NCI-H510A treated with DMSO at 0.1 percent for 48 hours (cell line): Measurements from ENCODE around the gene HTRA3.

Experiments
- DNase-seq: peaks from one replicate; lab custom pipeline; 2025; lab: John Stamatoyannopoulos, UW

The HTRA3 gene

GRCh38 chr4:8247047-8247930 is 22.3 kb upstream of the HTRA3 start:
- no peak for DNase-seq

- DNase-seq = no peak
These were observed 21.5 kb upstream of the HTRA3 start for GRCh38 chr4:8248091-8248490.

DNA sequence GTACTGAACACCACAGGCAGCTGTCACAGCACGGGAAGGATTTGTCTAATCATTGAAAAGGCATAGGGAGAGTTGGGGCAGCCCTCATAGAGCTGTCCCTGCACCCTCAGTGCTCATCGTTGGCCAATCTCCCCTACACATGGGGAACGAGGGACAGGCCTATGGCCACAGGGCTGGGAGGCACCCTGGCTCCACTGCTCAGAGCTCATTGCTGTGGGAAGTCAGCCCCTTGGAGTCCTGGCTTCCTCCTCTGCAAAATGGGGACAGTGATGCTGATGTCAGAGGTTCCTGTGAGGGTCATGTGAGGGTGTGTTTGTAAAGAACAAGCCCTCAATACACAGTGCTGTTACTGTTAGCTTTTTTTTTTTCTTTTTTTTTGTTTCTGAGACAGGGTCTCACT is 19.3 kb upstream of the HTRA3 start:
- no peak for DNase-seq

DNA sequence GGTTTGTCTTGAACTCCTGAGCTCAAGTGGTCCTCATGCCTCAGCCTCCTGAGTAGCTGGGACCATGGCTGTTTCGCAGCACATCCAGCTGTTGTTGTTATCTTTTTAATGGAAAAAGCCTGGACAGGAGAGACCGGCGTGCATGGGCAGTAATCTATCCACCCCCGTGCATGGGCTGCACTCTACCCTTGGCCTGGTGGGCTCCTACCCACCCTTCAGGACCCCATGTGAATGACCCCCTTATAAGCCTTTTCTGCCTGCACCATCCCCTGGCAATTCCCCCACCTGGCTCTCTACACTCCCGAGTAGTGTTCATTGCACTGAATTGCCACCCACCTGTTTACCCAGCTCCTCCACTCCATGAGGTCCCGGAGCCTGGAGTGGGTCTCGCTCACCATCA is 18.9 kb upstream of the HTRA3 start:
- DNase-seq = no peak

GRCh38 chr4:8251110-8251883 is 18.3 kb upstream of the HTRA3 start:
- no peak for DNase-seq

DNA sequence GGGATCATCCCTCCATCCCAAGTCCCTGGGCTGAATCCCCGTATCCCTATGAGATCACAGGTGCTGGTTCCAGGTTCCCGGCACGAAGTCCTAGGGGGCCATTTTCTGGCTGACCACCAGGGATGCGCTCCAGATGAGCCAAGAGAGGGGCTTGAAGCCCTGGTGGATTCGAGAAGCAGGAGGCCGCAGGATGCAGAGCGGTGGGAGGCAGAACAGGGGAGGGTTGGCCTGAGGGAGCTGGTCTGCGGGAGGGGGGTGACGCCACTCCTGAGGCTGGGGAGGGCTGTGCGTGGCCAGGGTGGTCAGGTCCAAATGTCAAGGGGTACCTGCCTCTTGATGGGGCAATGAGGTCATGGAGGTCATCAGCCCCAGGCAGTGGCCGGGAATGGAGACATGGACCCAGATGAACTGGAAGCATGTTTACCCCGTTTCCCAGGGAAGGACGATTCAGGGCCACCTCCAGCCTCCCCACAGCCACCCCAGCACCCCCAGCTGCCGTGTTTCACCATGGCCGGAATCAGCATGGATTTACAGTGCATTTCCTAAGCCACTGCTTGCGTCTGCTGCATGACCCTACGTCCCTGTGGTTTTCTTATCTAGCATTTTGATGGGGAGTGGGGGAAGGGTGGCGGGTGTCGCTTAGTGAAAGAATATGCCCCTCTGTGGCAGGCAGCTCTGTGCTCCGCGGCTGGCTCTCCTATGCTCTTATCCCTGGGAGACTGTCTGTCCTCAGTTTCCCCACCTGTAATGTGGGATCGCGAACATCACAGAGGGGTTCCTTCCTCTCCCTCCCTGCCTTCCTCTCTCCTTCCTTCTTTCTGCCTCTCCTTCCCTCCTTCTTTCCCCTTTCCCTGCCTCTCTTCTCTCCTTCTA is 17.0 kb upstream of the HTRA3 start:
- no peak for DNase-seq

DNA sequence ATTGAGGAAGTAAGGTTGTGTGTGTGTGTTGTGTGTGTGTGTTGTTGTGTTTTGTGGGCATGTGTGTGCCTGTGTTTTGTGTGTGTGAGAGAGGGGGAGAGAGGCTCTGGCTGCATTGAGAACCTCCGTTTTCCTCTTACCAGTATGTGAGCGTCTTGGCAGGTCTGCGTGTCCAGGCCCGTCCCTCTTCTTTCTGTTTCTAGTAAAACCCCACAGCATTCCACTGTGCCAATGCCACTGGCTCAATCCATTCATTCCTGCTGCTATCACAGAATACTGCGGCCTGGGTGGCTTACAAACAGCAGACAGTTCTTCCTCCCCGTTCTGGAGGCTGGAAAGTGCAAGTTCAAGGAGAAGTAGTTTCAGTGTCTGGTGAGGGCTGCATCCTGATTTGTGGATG is 15.5 kb upstream of the HTRA3 start:
- no peak for DNase-seq

GRCh38 chr4:8255698-8256441 is 13.7 kb upstream of the HTRA3 start:
- DNase-seq = no peak

- no peak for DNase-seq
These were observed 11.7 kb upstream of the HTRA3 start for GRCh38 chr4:8257854-8258253.

DNA sequence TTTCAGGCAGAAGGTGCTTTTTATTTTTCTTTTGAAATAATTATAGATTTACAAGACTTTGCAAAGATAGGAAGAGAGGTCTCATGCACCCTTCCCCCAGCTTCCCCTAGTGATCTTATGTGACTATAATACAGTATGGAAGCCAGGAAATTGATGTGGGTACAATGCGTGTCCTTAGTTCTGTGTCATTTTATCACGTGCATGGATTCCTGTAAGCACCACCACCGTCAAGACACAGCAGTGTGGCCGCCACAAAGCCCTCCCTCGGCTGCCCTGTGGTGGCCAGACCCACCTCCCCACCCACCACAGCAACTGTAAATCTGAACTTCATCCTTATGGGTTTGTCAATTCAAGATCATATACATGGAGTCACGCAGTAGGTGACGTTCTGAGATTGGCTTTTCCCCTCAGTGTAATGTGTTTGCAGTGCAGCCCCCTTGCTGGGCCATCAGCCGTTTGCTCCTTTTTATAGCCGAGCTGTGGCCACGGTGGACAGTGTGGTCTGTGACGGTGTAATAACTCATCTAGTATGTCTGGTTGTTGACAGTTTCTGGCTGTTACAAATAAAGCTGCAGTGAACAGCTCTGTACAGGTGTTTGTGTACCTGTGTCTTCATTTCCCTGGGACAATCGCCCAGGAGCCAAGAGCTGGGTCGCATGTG is 10.9 kb upstream of the HTRA3 start:
- no peak for DNase-seq

DNA sequence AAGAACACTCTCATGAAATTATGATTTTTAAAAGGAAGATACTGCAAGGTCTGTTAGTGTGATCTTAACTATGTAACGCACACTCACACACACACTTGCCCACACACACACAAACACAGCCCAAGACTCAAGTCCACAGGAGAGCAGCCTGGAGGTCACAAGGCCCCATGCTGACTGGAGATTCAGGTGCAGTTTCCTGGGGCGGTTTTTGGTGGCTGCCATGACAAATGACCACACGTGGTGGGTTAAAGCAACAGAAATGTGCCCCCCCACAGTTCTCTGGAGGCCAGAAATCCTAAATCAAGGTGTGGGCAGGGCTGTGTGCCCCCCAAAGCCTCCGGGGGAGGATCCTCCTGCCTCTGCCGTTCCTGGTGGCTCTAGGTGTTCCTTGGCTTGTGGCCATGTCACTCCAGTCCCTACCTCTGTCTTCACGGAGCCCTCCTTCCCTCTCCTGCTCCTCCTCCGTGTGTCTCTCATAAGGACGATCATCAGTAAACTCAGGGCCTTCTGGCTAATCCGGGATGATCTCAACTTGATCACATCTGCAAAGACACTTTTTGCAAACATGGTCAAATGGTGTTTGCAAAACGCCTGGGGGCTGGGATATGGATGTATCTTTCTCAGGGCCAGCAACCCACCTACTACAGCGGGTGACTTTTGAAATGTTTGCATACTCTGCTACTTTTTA is 9.7 kb upstream of the HTRA3 start:
- no peak for DNase-seq

DNA sequence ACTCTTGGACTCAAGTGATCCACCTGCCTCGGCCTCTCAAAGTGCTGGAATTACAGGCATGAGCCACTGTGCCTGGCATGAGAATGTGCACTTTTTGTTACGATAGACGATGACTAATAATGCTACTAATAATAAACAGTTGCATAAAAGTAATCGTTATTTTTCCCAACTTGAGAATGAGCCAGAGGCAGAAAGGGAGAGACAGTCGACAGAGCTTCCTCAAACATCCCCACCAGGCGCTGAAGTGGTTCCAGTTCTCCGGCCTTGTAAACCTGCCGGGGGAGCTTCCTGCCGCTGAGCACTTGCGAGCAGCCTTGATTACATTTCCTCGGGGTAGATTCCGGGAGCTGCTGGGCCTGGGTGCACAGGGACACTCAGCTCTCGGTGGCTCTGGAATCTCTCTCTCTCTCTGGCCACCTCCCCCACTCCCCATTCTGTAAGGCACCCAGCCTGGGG is 8.9 kb upstream of the HTRA3 start:
- DNase-seq = peak; percentile 26

- DNase-seq = no peak
These were observed 7.6 kb upstream of the HTRA3 start for GRCh38 chr4:8261851-8262535.

DNA sequence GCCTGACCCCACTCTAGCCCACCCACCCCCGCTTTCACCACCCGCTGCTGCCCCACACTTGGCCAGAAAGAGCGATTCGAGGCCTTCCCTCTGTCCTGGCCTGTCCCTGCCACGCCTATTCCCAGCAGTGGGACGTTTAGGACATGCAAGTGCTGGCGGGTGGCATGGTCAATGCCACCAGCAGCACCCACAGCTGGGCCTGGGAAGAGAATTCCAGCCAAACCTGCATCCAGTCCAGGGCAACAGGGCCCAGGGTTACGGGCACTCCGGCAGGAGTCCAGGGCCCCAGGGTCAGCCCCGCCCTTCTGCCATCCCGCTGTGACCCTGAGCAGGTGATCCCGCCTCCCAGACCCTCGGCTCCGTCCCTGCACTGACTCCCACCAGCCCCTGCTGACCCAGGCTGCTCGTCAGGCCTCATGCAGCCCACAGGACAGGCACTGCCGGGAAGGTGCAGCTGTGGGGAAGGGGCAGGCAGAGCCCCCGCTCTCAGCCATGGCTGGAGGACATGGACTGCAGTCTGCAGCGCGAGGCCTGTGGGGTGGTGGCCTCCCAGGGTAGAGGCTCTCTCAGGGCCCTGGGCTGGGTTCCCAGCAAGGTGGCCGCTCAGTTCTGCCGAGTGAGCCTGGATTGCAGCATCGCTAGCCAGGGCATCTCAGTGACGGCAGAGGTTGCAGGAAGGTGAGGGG is 6.8 kb upstream of the HTRA3 start:
- no peak for DNase-seq

DNA sequence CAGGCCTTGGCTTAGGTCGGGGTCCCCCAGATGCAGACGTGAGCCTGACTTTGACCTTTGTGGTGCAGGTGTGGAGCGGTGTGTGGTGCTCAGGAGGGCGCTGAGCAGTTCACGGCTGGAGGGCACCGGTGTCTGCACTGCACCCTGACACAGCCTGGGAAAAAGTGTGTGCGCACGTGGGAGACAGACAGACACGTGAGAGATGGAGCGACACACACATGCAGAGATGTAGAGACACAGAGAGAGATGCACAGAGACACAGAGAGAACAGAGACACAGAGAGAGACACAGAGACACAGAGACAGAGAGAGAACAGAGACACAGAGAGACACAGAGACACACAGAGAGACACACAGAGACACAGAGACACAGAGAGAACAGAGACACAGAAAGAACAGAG is 6.2 kb upstream of the HTRA3 start:
- no peak for DNase-seq

- no peak for DNase-seq
These were observed 5.4 kb upstream of the HTRA3 start for GRCh38 chr4:8264106-8264505.

DNA sequence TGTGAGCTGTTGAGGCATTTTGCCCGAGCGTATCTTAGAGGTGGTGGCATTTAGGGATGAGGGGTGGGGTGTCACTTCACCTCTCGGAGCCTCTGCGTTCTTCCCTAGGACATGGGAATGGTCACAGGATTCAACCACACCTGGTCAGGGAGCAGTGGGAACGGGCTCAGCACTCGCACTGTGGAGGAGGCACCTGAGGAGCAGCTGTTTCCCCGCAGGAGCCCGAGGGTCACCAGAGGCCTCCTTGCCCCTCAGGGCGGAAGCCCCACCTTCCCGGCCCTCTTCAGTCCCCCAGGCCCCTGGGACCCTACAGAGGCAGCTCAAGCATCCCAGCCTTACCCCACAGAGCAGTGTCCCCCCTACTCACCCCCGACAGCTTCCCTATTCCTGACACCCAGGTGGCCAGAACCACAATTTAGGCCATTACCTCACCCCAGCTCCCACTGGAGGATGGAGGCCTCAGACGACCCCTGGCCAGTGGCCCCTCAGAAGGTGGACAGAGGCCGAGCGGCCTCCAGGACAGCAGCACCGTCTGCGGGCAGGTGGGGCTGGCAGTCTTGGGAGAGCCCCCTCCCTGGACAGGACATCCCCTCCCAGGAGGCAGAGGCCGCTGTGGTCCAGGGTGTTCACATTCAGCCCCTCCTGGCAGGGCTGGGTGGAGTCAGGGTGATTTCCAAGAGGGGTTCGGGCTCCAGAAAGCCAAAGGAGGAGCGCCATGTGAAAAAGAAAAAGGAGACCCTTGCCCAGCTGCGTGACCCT is 4.2 kb upstream of the HTRA3 start:
- DNase-seq = no peak

GRCh38 chr4:8266088-8266487 is 3.5 kb upstream of the HTRA3 start:
- DNase-seq = no peak
